RWPE2 (cell line): ENCODE data around the gene ZNF518A.

ENCODE experiments used
- ATAC-seq: fragments of 200-7000 bp; cut with Tn5 transposase; 3 replicates; pipeline ENCODE4 v1.9.1; 2021; ENCODE audit warnings: low read depth
- DNase-seq: peaks from one replicate; pipeline ENCODE4 v3.0.0-alpha.2; 2020; ENCODE audit warnings: low spot score
- H3K27ac ChIP-seq: fragments of 450-650 bp; 2 replicates; pipeline ENCODE4 v1.5.1; 2017; ENCODE audit warnings: mild to moderate bottlenecking; ENCODE audit not compliant: poor library complexity, severe bottlenecking
- H3K27me3 ChIP-seq: fragments of 250-450 bp; sonication (Bioruptor Pico); 2 replicates; pipeline ENCODE4 v1.5.1; 2021; ENCODE audit warnings: mild to moderate bottlenecking, moderate library complexity; ENCODE audit not compliant: insufficient read depth, poor library complexity, severe bottlenecking
- H3K36me3 ChIP-seq: fragments of 250-450 bp; sonication (Bioruptor Pico); 2 replicates; pipeline ENCODE4 v1.5.1; 2020; ENCODE audit warnings: low read depth, mild to moderate bottlenecking, moderate library complexity
- H3K4me1 ChIP-seq: fragments of 250-450 bp; sonication (Bioruptor Pico); 2 replicates; pipeline ENCODE4 v1.5.1; 2021; ENCODE audit warnings: mild to moderate bottlenecking, moderate library complexity; ENCODE audit not compliant: insufficient read depth, poor library complexity, severe bottlenecking
- H3K4me3 ChIP-seq: fragments of 250-450 bp; sonication (Bioruptor Pico); 2 replicates; pipeline ENCODE4 v1.5.1; 2021; ENCODE audit warnings: mild to moderate bottlenecking, moderate library complexity; ENCODE audit not compliant: severe bottlenecking
- H3K9me3 ChIP-seq: fragments of 250-450 bp; sonication (Bioruptor Pico); 2 replicates; pipeline ENCODE4 v1.5.1; 2021; ENCODE audit warnings: mild to moderate bottlenecking, moderate library complexity; ENCODE audit not compliant: severe bottlenecking
- TF ChIP-seq, protein P1 (sequence below): fragments of 450-650 bp; IDR thresholded peaks from one replicate; pipeline ENCODE4 v1.5.1; 2017; ENCODE audit warnings: mild to moderate bottlenecking, moderate library complexity; ENCODE audit not compliant: poor library complexity, severe bottlenecking

Gene ZNF518A

GRCh38 chr10:96152437-96152836, 22.3 kb downstream of the ZNF518A start:
- peaks cover 64% of the 10 kb centered on the region for H3K36me3 ChIP-seq
- H3K27me3 ChIP-seq: no peaks in the 10 kb centered on the region
- H3K4me3 ChIP-seq: no peak overlapping the region
- H3K9me3 ChIP-seq: no peaks in the 10 kb centered on the region
- no peak overlapping the region for H3K27ac ChIP-seq
- no peak for ATAC-seq
- TF ChIP-seq, protein P1, sequence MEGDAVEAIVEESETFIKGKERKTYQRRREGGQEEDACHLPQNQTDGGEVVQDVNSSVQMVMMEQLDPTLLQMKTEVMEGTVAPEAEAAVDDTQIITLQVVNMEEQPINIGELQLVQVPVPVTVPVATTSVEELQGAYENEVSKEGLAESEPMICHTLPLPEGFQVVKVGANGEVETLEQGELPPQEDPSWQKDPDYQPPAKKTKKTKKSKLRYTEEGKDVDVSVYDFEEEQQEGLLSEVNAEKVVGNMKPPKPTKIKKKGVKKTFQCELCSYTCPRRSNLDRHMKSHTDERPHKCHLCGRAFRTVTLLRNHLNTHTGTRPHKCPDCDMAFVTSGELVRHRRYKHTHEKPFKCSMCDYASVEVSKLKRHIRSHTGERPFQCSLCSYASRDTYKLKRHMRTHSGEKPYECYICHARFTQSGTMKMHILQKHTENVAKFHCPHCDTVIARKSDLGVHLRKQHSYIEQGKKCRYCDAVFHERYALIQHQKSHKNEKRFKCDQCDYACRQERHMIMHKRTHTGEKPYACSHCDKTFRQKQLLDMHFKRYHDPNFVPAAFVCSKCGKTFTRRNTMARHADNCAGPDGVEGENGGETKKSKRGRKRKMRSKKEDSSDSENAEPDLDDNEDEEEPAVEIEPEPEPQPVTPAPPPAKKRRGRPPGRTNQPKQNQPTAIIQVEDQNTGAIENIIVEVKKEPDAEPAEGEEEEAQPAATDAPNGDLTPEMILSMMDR: no peak
- DNase-seq: no peak
- H3K4me1 ChIP-seq: no peaks in the 10 kb centered on the region

- ATAC-seq (no peak), DNase-seq (no peak)
- Histone ChIP-seq H3K27me3 (no peaks in the 10 kb centered on the region), H3K4me1 (no peaks in the 10 kb centered on the region), H3K9me3 (no peaks in the 10 kb centered on the region), H3K36me3 (peaks cover 70% of the 10 kb centered on the region), H3K27ac (no peak overlapping the region), H3K4me3 (no peak overlapping the region)
- TF ChIP-seq, protein P1: no peak
These were observed 23.0 kb downstream of the ZNF518A start for GRCh38 chr10:96153070-96153469.

DNA sequence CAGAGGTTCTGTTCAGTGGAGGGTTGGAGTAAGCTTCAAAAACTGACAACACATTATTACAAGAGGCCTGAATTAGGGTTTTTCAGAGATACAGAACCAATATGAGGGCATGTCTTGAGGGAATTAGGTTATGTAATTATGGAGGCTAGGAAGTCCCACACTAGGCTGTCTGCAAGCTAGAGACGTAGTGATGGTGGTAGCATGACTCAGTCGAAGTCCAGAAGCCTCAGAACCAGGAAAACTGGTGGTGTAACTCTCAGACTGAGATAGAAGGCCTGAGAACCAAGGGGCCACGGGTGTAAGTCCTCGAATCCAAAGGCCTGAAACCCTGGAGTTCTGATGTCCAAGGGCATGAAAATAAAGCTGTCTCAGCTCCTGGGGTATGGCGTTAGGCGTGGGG, 35.6 kb downstream of the ZNF518A start:
- no peak overlapping the region for H3K27ac ChIP-seq
- H3K9me3 ChIP-seq: no peaks in the 10 kb centered on the region
- no peaks in the 10 kb centered on the region for H3K27me3 ChIP-seq
- H3K4me3 ChIP-seq: no peak overlapping the region
- ATAC-seq (no peak), DNase-seq (no peak)
- 0 out of 2 replicates have a peak, but pooled peaks cover 9% of the 10 kb centered on the region for H3K36me3 ChIP-seq
- no peaks in the 10 kb centered on the region for H3K4me1 ChIP-seq
- TF ChIP-seq, protein P1: no peak

DNA sequence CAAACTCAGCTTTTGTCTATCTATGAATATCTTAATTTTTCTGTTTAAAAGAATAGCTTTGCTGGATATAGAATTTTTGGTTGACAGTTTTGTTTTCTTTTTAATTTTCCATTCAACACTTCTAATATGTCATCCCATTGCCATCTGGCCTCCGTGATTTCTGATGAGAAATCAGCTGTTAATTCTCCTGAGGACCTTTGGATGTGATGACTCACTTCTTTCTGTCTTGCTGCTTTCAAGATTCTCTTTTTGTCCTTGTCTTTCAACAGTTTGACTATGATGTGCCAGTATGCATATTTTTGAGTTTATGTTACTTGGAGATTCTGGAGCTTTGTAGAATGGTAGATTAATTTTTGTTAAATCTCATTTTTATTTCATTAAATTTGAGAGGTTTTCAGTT, 38.4 kb downstream of the ZNF518A start:
- H3K27me3 ChIP-seq: no peaks in the 10 kb centered on the region
- no peak overlapping the region for H3K27ac ChIP-seq
- H3K4me3 ChIP-seq: no peak overlapping the region
- no peaks in the 10 kb centered on the region for H3K36me3 ChIP-seq
- H3K4me1 ChIP-seq: no peaks in the 10 kb centered on the region
- DNase-seq (no peak), ATAC-seq (no peak)
- no peaks in the 10 kb centered on the region for H3K9me3 ChIP-seq
- TF ChIP-seq, protein P1: no peak

- H3K4me1 ChIP-seq: no peaks in the 10 kb centered on the region
- H3K9me3 ChIP-seq: no peaks in the 10 kb centered on the region
These were observed 40.1 kb downstream of the ZNF518A start for GRCh38 chr10:96170230-96170629.

More at GRCh38 chr10:96170230-96170629, 40.1 kb downstream of the ZNF518A start:
- no peak for ATAC-seq
- Histone ChIP-seq H3K4me3 (no peak overlapping the region), H3K27ac (no peak overlapping the region), H3K27me3 (no peaks in the 10 kb centered on the region), H3K36me3 (no peaks in the 10 kb centered on the region)
- TF ChIP-seq, protein P1: no peak
- no peak for DNase-seq
